Right atrium auricular region (tissue), 2 donors: ENCODE data around the gene WDR20. TPM values are rescaled to one million over a fixed set of nuclear protein-coding genes. Genes with fewer than 3 reads are reported as not detected.
"Not testable (repeated sequence)": the region's sequence is repeated elsewhere in the genome, so short reads cannot be mapped to it uniquely, and the experiment has no call there.

Experiments
- DNase-seq: peaks from one replicate; pipeline ENCODE4 v3.0.0-alpha.2; 2019; ENCODE audit warnings: low spot score
- H3K27ac ChIP-seq, 2 donors: fragments of 200-600 bp; sonication (generic); 1 replicate in 1 of 2; 2 replicates in 1 of 2; pipeline ENCODE4 v1.5.1; 2016 to 2019
- H3K27me3 ChIP-seq, 2 donors: fragments of 200-600 bp; sonication (generic); one replicate each; pipeline versions ENCODE4 v1.5.1 to v1.6.0; 2017 to 2019
- H3K36me3 ChIP-seq: fragments of 200-600 bp; sonication (generic); one replicate; pipeline ENCODE4 v1.5.1; 2016
- H3K4me1 ChIP-seq, 2 donors: fragments of 200-600 bp; sonication (generic); one replicate each; pipeline versions ENCODE4 v1.5.1 to v1.6.0; 2017 to 2019
- H3K4me3 ChIP-seq, 2 donors: fragments of 200-600 bp; sonication (generic); 1 replicate in 1 of 2; 2 replicates in 1 of 2; pipeline ENCODE4 v1.5.1; 2017 to 2019; ENCODE audit warnings: mild to moderate bottlenecking in 1 of 2, moderate library complexity in 1 of 2
- H3K9me3 ChIP-seq, 2 donors: fragments of 200-600 bp; sonication (generic); one replicate each; pipeline ENCODE4 v1.5.1; 2019
- CTCF ChIP-seq, 2 donors: fragments of 200-600 bp; sonication (generic); IDR thresholded peaks; one replicate each; pipeline ENCODE4 v1.5.1; 2019; ENCODE audit warnings: antibody characterized with exemption in 2 of 2
- total RNA-seq, 2 donors: library from RNA; depleted of rRNA; stranded (reverse); fragments of >200 nt; gene quantifications; one replicate each; pipeline ENCODE4 v1.1.0, GENCODE V29; 2016

WDR20 gene
- total RNA-seq, 2 donors from 2014 or later, result 16.0 to 20.1 TPM

GRCh38 chr14:102238766-102239165, 99.1 kb downstream of the WDR20 start:
- peaks cover 0 to 6% of the 10 kb centered on the region in 2 donors for H3K4me1 ChIP-seq
- no peaks in the 10 kb centered on the region for H3K9me3 ChIP-seq
- H3K36me3 ChIP-seq, result no peaks in the 10 kb centered on the region
- no peak for DNase-seq
- TF ChIP-seq CTCF (IDR thresholded peaks at IDR 0.05), result no peak
- H3K27ac ChIP-seq, result no peak overlapping the region
- no peak overlapping the region for H3K4me3 ChIP-seq
- no peaks in the 10 kb centered on the region for H3K27me3 ChIP-seq

- Histone ChIP-seq H3K27me3 (no peaks in the 10 kb centered on the region), H3K4me3 (no peak overlapping the region)
- no peak for TF ChIP-seq CTCF (IDR thresholded peaks at IDR 0.05)
Measured at GRCh38 chr14:102239231-102239630, 99.5 kb downstream of the WDR20 start.

GRCh38 chr14:102240481-102240880, 100.8 kb downstream of the WDR20 start:
- H3K4me3 ChIP-seq, H3K4me1 ChIP-seq, DNase-seq: not testable (repeated sequence)

More at GRCh38 chr14:102239231-102239630, 99.5 kb downstream of the WDR20 start:
- no peak for DNase-seq
- H3K4me1 ChIP-seq, result peaks cover 0 to 6% of the 10 kb centered on the region in 2 donors
- H3K27ac ChIP-seq, result no peak overlapping the region
- H3K36me3 ChIP-seq, result no peaks in the 10 kb centered on the region
- no peaks in the 10 kb centered on the region for H3K9me3 ChIP-seq

GRCh38 chr14:102241147-102241546, 101.5 kb downstream of the WDR20 start:
- no peak for TF ChIP-seq CTCF (IDR thresholded peaks at IDR 0.05)
- H3K4me1 ChIP-seq, result no peaks in the 10 kb centered on the region
- H3K27ac ChIP-seq, result no peak overlapping the region
- H3K27me3 ChIP-seq, result no peaks in the 10 kb centered on the region
- H3K36me3 ChIP-seq, result no peaks in the 10 kb centered on the region
- no peak for DNase-seq
- no peak overlapping the region for H3K4me3 ChIP-seq
- H3K9me3 ChIP-seq, result no peaks in the 10 kb centered on the region

More at GRCh38 chr14:102240481-102240880, 100.8 kb downstream of the WDR20 start:
- H3K27ac ChIP-seq, H3K36me3 ChIP-seq, H3K27me3 ChIP-seq, H3K9me3 ChIP-seq: not testable (repeated sequence)

- not testable (repeated sequence) for DNase-seq, H3K4me3 ChIP-seq, H3K27me3 ChIP-seq, H3K27ac ChIP-seq, H3K4me1 ChIP-seq, H3K36me3 ChIP-seq, H3K9me3 ChIP-seq
Measured at GRCh38 chr14:102243795-102244194, 104.1 kb downstream of the WDR20 start.

- H3K27ac ChIP-seq, result no peak overlapping the region
- no peaks in the 10 kb centered on the region for H3K9me3 ChIP-seq
- H3K36me3 ChIP-seq, result no peaks in the 10 kb centered on the region
- TF ChIP-seq CTCF (IDR thresholded peaks at IDR 0.05), result no peak
- H3K27me3 ChIP-seq, result no peaks in the 10 kb centered on the region
- H3K4me1 ChIP-seq, result no peaks in the 10 kb centered on the region
- H3K4me3 ChIP-seq, result no peak overlapping the region
- no peak for DNase-seq
Measured at GRCh38 chr14:102246071-102246470, 106.4 kb downstream of the WDR20 start.

- no peaks in the 10 kb centered on the region for H3K27me3 ChIP-seq
- H3K4me3 ChIP-seq, result no peak overlapping the region
- TF ChIP-seq CTCF (IDR thresholded peaks at IDR 0.05), result no peak
- no peaks in the 10 kb centered on the region for H3K9me3 ChIP-seq
- no peaks in the 10 kb centered on the region for H3K4me1 ChIP-seq
- DNase-seq, result no peak
- no peaks in the 10 kb centered on the region for H3K36me3 ChIP-seq
- H3K27ac ChIP-seq, result no peak overlapping the region
Measured at GRCh38 chr14:102248121-102248520, 108.4 kb downstream of the WDR20 start.
